B cell (primary cell): ENCODE measurements around the gene NCBP1. TPM values are rescaled to one million over a fixed set of nuclear protein-coding genes. Genes with fewer than 3 reads are reported as not detected.
"Not testable (repeated sequence)": the region's sequence is repeated elsewhere in the genome, so short reads cannot be mapped to it uniquely, and the experiment has no call there.

ENCODE experiments used
- ATAC-seq: fragments of 200-7000 bp; cut with Tn5 transposase; one replicate; pipeline ENCODE4 v1.10.0; 2021; ENCODE audit warnings: low read depth, mild to moderate bottlenecking, moderate number of reproducible peaks, moderate library complexity
- CTCF ChIA-PET: fragments of 350-600 bp; sonication (Branson Sonifier 250); formaldehyde crosslinking; loops from one replicate; lab custom pipeline; 2021; ENCODE audit warnings: antibody characterized with exemption, inconsistent platforms; lab: Charles Lee
- POLR2A ChIA-PET: fragments of 350-600 bp; sonication (Branson Sonifier 250); formaldehyde crosslinking; loops from one replicate; lab custom pipeline; 2021; ENCODE audit warnings: antibody characterized with exemption; lab: Charles Lee
- DNase-seq: peaks from one replicate; pipeline ENCODE4 v3.0.0; 2013
- H2AFZ ChIP-seq: 2 replicates; pipeline ENCODE4 v1.6.1; 2012; ENCODE audit warnings: mild to moderate bottlenecking, low read depth, low read length; ENCODE audit not compliant: insufficient read depth, poor library complexity, severe bottlenecking
- H3K27ac ChIP-seq, 2 donors: 1 replicate in 1 of 2; 2 replicates in 1 of 2; pipeline ENCODE4 v1.5.1; 2012 to 2013; ENCODE audit warnings: low read length in 2 of 2, mild to moderate bottlenecking in 2 of 2, moderate library complexity in 1 of 2
- H3K27me3 ChIP-seq, 4 experiments: fragments of 200-600 bp in 1 of 4; sonication (generic) in 1 of 4; replicated peaks in 1 of 4; 1 replicate in 2 of 4; 2 replicates in 2 of 4; pipeline versions ENCODE4 v1.6.1 to v1.7.0; 2013 to 2016; ENCODE audit warnings: low read length in 3 of 4, mild to moderate bottlenecking in 2 of 4, mixed read lengths in 1 of 4, moderate library complexity in 1 of 4; ENCODE audit not compliant: insufficient read depth in 4 of 4, control insufficient read depth in 3 of 4; ENCODE audit errors: control extremely low read depth in 1 of 4
- H3K36me3 ChIP-seq, 2 experiments: replicated peaks in 1 of 2; 1 replicate in 1 of 2; 2 replicates in 1 of 2; pipeline versions ENCODE4 v1.6.1 to v1.7.1; 2013; ENCODE audit warnings: low read length in 1 of 2; ENCODE audit not compliant: insufficient read depth in 2 of 2, control insufficient read depth in 1 of 2; ENCODE audit errors: control extremely low read depth in 1 of 2, extremely low read depth in 1 of 2
- H3K4me1 ChIP-seq, 2 donors: fragments of 200-600 bp in 1 of 2; sonication (generic) in 1 of 2; 1 replicate in 1 of 2; 2 replicates in 1 of 2; pipeline versions ENCODE4 v1.5.1 to v1.6.1; 2013 to 2017; ENCODE audit warnings: low read length in 2 of 2; ENCODE audit not compliant: control insufficient read depth in 2 of 2, insufficient read depth in 2 of 2
- H3K4me2 ChIP-seq: replicated peaks from 2 replicates; pipeline ENCODE3; 2012; ENCODE audit warnings: mild to moderate bottlenecking, low read depth, low read length; ENCODE audit not compliant: poor library complexity, severe bottlenecking
- H3K4me3 ChIP-seq, 5 experiments: fragments of 200-600 bp in 1 of 5; sonication (generic) in 1 of 5; 1 replicate in 3 of 5; 2 replicates in 2 of 5; pipeline versions ENCODE4 v1.5.1 to v1.7.0; 2011 to 2016; ENCODE audit warnings: low read length in 4 of 5, mild to moderate bottlenecking in 4 of 5, low read depth in 2 of 5, control low read depth in 1 of 5, moderate library complexity in 1 of 5; ENCODE audit not compliant: insufficient read depth in 1 of 5; ENCODE audit errors: control extremely low read depth in 1 of 5, extremely low read depth in 1 of 5
- H3K79me2 ChIP-seq: fragments of 200-600 bp; sonication (generic); one replicate; pipeline ENCODE4 v1.6.0; 2016; ENCODE audit warnings: low read length; ENCODE audit not compliant: control insufficient read depth, insufficient read depth
- H3K9ac ChIP-seq: fragments of 200-600 bp; sonication (generic); 2 replicates; pipeline ENCODE4 v1.6.1; 2017; ENCODE audit warnings: mild to moderate bottlenecking, low read length, moderate library complexity
- H3K9me3 ChIP-seq, 3 donors: one replicate each; pipeline versions ENCODE4 v1.6.1 to v1.7.1; 2013; ENCODE audit warnings: low read length in 2 of 3; ENCODE audit not compliant: control insufficient read depth in 2 of 3, insufficient read depth in 1 of 3; ENCODE audit errors: control extremely low read depth in 1 of 3
- H4K20me1 ChIP-seq: 2 replicates; pipeline ENCODE4 v1.6.0; 2012; ENCODE audit warnings: mild to moderate bottlenecking, low read length; ENCODE audit not compliant: insufficient read depth, control insufficient read depth, poor library complexity, severe bottlenecking
- H3K27ac Mint-ChIP-seq: one replicate; pipeline ENCODE4 v1.8.0; 2021; ENCODE audit warnings: mixed read lengths
- H3K27me3 Mint-ChIP-seq: one replicate; pipeline ENCODE4 v1.8.0; 2021; ENCODE audit warnings: mixed read lengths
- H3K4me1 Mint-ChIP-seq: one replicate; pipeline ENCODE4 v1.8.0; 2021; ENCODE audit warnings: mixed read lengths
- H3K4me3 Mint-ChIP-seq: one replicate; pipeline ENCODE4 v1.8.0; 2021; ENCODE audit warnings: mixed read lengths
- H3K9me3 Mint-ChIP-seq: one replicate; pipeline ENCODE4 v1.8.0; 2022; ENCODE audit warnings: mixed read lengths; ENCODE audit not compliant: insufficient read depth
- CTCF ChIP-seq: fragments of 200-600 bp; IDR thresholded peaks from one replicate; pipeline ENCODE4 v1.8.0; 2022; ENCODE audit warnings: antibody characterized with exemption, mild to moderate bottlenecking
- EZH2 ChIP-seq: IDR thresholded peaks from 2 replicates; pipeline ENCODE4 v1.6.1; 2012; ENCODE audit warnings: borderline replicate concordance, low read depth, mild to moderate bottlenecking, moderate library complexity, low read length; ENCODE audit not compliant: insufficient read depth, poor library complexity, severe bottlenecking
- WGBS: methylation state at CpG from one replicate; pipeline ENCODE4 v1.1.5; 2013; ENCODE audit warnings: missing lambda C conversion rate; ENCODE audit not compliant: insufficient coverage; 5-methylcytosine and 5-hydroxymethylcytosine counted together
- intact Hi-C: fragments of 100-400 bp; cut with micrococcal nuclease; formaldehyde crosslinking; loops from one replicate; pipeline ENCODE4 v1.10.0; 2022
- polyA plus RNA-seq: library from polyadenylated mRNA; depleted of rRNA; stranded (reverse); fragments of >200 nt; gene quantifications from 2 replicates; pipeline ENCODE4 v1.2.3, GENCODE V29; 2012
- total RNA-seq, 2 donors: library from RNA; stranded (reverse); fragments of 120-200 nt in 1 of 2; gene quantifications; 1 replicate in 1 of 2; 2 replicates in 1 of 2; pipeline versions ENCODE4 v1.2.3 to v1.2.4, GENCODE V29; 2013 to 2022

NCBP1 gene
- total and polyA plus RNA-seq, 2 donors (not counting 1 experiment from before 2014, with no cell fraction given) = 19.5 to 38.0 TPM

GRCh38 chr9:97699824-97700223, 66.2 kb downstream of the NCBP1 start:
- H3K9me3 Mint-ChIP-seq, ATAC-seq, POLR2A ChIA-PET, H3K36me3 ChIP-seq, H4K20me1 ChIP-seq, H3K27ac ChIP-seq, H3K4me3 ChIP-seq, H3K9ac ChIP-seq, H3K27me3 Mint-ChIP-seq, H3K9me3 ChIP-seq, H3K27me3 ChIP-seq, DNase-seq: not testable (repeated sequence)
- peak overlapping the region; percentile 34 for H3K4me2 ChIP-seq
- CTCF ChIA-PET = interaction anchor here (1.7 kb wide), 1 partner anchor 9 kb away, joined by 5 read pairs; no protein-coding TSS in a partner anchor
- H3K4me1 ChIP-seq = peaks cover 29 to 40% of the 10 kb centered on the region in 2 donors
- peaks cover 34% of the 10 kb centered on the region for H3K79me2 ChIP-seq
- intact Hi-C loops = loop anchor here (5.0 to 10.0 kb wide), 4 partner anchors 202 to 1283 kb away; partner anchors contain the start of genes ANP32B and ZNF367
- H3K27ac Mint-ChIP-seq = peak overlapping the region; percentile 85
- WGBS = 94% methylated on average over 2 of the region's 3 CpGs
- H2AFZ ChIP-seq = peak overlapping the region; percentile 64
- peak overlapping the region; percentile 81 for H3K4me3 Mint-ChIP-seq
- peaks cover 44% of the 10 kb centered on the region for H3K4me1 Mint-ChIP-seq

DNA sequence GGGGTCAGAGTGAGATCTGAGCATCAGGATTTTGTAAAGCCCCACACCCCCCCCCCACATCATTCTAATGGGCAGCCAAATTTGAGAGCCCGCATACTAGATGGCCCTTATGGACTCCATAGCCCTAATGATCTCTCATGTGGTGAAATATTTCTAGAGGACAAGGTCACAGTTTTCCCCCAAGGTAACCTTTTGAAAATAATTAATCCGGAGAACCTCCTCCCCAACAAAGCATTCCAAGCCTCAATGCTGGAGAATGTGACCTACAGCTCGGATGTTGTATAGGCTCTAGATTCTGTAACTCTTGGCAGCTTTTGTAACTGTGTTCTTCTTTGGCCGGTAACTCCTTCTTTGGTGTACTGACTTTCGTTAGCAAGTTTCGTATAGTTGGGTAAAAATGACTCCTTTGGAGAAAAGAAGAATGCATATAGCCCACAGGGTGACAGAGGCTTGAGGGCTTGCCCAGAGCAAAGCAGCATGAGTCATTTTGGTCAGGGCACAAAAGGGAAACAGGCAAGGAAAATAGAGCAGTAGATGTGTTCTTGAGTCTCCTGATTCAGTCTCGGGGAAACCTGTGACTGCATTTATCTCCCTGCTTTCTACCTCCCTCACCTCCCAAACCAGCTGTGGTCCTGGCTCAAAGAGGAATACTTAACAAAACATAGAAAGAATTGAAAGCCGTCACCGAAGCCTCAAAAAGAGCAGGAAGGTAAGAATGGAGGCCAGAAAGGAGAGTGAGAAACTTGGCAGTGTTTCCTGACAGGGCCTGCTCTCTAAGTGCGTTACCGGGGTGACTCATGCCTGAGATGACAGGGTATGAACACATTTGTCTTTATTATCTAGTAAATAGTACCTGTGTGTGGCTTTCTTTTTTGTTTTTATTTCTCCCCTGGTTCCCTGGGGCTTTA, 70.1 kb downstream of the NCBP1 start:
- no peak for TF ChIP-seq EZH2
- TF ChIP-seq CTCF = no peak
- no peak overlapping the region for H3K9ac ChIP-seq
- Mint-ChIP-seq H3K4me1 (peaks cover 15% of the 10 kb centered on the region), H3K9me3 (no peaks in the 10 kb centered on the region), H3K27ac (no peak overlapping the region), H3K27me3 (peaks cover 31% of the 10 kb centered on the region), H3K4me3 (no peak overlapping the region)
- intact Hi-C loops = no loop called here
- CTCF ChIA-PET = no interaction called here
- no peak overlapping the region for H3K4me3 ChIP-seq
- peaks cover 0 to 4% (median 2%) of the 10 kb centered on the region in 4 experiments for H3K27me3 ChIP-seq
- no peak overlapping the region for H3K27ac ChIP-seq
- no peak overlapping the region for H2AFZ ChIP-seq
- H4K20me1 ChIP-seq = no peaks in the 10 kb centered on the region
- ATAC-seq (no peak), DNase-seq (no peak)
- peaks cover 2% of the 10 kb centered on the region for H3K79me2 ChIP-seq
- H3K36me3 ChIP-seq = no peaks in the 10 kb centered on the region
- POLR2A ChIA-PET = no interaction called here
- 91% methylated on average over 7 of the region's 11 CpGs for WGBS
- peaks cover 0 to 3% (median 1%) of the 10 kb centered on the region in 3 donors for H3K9me3 ChIP-seq
- H3K4me2 ChIP-seq = no peak overlapping the region
- H3K4me1 ChIP-seq = peaks cover 9 to 13% of the 10 kb centered on the region in 2 donors
